H1 (cell line): ENCODE data around the gene REG1A.

ENCODE experiments used
- BCL11A ChIP-seq, 2 experiments: IDR thresholded peaks; one replicate each; pipeline ENCODE4 v1.6.1; 2011; ENCODE audit warnings: low read depth in 2 of 2, low read length in 2 of 2, mild to moderate bottlenecking in 2 of 2
- EP300 ChIP-seq, 2 experiments: IDR thresholded peaks; 1 replicate in 1 of 2; 2 replicates in 1 of 2; pipeline ENCODE4 v1.6.1; 2011 to 2012; ENCODE audit warnings: low read depth in 2 of 2, low read length in 2 of 2, mild to moderate bottlenecking in 2 of 2, borderline replicate concordance in 1 of 2, inconsistent platforms in 1 of 2, moderate library complexity in 1 of 2
- EZH2 ChIP-seq: fragments of 200-600 bp; sonication (generic); IDR thresholded peaks from 2 replicates; pipeline ENCODE4 v1.7.1; 2012; ENCODE audit warnings: low read depth, mild to moderate bottlenecking, moderate library complexity, low read length, inconsistent platforms; ENCODE audit not compliant: severe bottlenecking
- JUN ChIP-seq: IDR thresholded peaks from 2 replicates; pipeline ENCODE4 v1.6.1; 2011; ENCODE audit warnings: low read depth, mild to moderate bottlenecking, improper control_type of control experiment, low read length
- KDM1A ChIP-seq: fragments of 200-600, 300-600 bp; sonication (generic); IDR thresholded peaks from 2 replicates; pipeline ENCODE4 v1.7.1; 2016; ENCODE audit warnings: mild to moderate bottlenecking, low read length, borderline replicate concordance
- KDM5A ChIP-seq: fragments of 200-600 bp; IDR thresholded peaks from 2 replicates; pipeline ENCODE4 v1.7.1; 2012; ENCODE audit warnings: mild to moderate bottlenecking, low read length, inconsistent platforms, mixed read lengths
- POLR2A ChIP-seq, 2 experiments: IDR thresholded peaks; 1 replicate in 1 of 2; 2 replicates in 1 of 2; pipeline ENCODE4 v1.6.1; 2011; ENCODE audit warnings: low read depth in 2 of 2, low read length in 2 of 2, mild to moderate bottlenecking in 2 of 2; ENCODE audit errors: control extremely low read depth in 1 of 2
- SIN3A ChIP-seq, 2 experiments: IDR thresholded peaks in 1 of 2; conservative IDR thresholded peaks in 1 of 2; 2 replicates each; pipeline ENCODE4 v1.6.1; 2011 to 2012; ENCODE audit warnings: low read length in 2 of 2, improper control_type of control experiment in 1 of 2, low read depth in 1 of 2, mild to moderate bottlenecking in 1 of 2
- TF ChIP-seq, protein P1 (sequence below), 3 experiments: IDR thresholded peaks; 1 replicate in 2 of 3; 2 replicates in 1 of 3; pipeline versions ENCODE4 v1.5.1 to v1.6.1; 2011; ENCODE audit warnings: low read length in 3 of 3, mild to moderate bottlenecking in 3 of 3, inconsistent platforms in 2 of 3, low read depth in 1 of 3, moderate library complexity in 1 of 3; ENCODE audit not compliant: insufficient read depth in 1 of 3; ENCODE audit errors: control extremely low read depth in 1 of 3

DNA sequence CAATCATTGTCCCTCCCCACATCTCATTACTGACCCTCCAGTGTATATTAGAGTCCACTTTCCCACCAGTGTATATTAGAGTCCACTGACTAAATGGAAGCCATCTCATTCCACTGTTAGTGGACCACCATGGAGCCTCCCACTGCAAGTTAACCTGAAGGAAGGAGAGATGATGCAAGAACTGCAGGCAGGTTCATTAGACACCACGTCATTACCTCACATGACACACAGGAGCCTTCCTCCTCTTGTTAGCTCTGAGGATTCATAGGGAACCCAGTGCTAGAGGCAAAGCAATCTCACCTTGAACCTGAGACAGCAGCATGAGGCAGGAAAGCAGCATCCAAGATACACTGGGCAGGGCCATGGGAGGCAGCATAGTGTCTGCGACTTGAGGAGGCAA is 38.7 kb downstream of the REG1A start:
- TF ChIP-seq EP300 (IDR thresholded peaks at IDR 0.05; ENCODE audit: borderline replicate concordance in 1 of 2, low read depth in 2 of 2, low read length in 2 of 2) (no peak), KDM1A (no peak), EZH2 (no peak), POLR2A (IDR thresholded peaks at IDR 0.05; ENCODE audit: control extremely low read depth in 1 of 2, low read depth in 2 of 2, low read length in 2 of 2) (no peak), BCL11A (IDR thresholded peaks at IDR 0.05; ENCODE audit: low read depth in 2 of 2, low read length in 2 of 2) (no peak), JUN (no peak), KDM5A (no peak), SIN3A (conservative IDR thresholded peaks at IDR 0.05 in 1 of 2, IDR thresholded peaks at IDR 0.05 in 1 of 2; ENCODE audit: low read depth in 1 of 2, low read length in 2 of 2) (no peak)
- TF ChIP-seq, protein P1, sequence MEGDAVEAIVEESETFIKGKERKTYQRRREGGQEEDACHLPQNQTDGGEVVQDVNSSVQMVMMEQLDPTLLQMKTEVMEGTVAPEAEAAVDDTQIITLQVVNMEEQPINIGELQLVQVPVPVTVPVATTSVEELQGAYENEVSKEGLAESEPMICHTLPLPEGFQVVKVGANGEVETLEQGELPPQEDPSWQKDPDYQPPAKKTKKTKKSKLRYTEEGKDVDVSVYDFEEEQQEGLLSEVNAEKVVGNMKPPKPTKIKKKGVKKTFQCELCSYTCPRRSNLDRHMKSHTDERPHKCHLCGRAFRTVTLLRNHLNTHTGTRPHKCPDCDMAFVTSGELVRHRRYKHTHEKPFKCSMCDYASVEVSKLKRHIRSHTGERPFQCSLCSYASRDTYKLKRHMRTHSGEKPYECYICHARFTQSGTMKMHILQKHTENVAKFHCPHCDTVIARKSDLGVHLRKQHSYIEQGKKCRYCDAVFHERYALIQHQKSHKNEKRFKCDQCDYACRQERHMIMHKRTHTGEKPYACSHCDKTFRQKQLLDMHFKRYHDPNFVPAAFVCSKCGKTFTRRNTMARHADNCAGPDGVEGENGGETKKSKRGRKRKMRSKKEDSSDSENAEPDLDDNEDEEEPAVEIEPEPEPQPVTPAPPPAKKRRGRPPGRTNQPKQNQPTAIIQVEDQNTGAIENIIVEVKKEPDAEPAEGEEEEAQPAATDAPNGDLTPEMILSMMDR (IDR thresholded peaks at IDR 0.05; ENCODE audit: control extremely low read depth in 1 of 3, insufficient read depth in 1 of 3, low read depth in 1 of 3, low read length in 3 of 3): no peak
